ENCODE results near the gene PEX5L.

The PEX5L gene

GRCh38 chr3:179750720-179751328 lies 285.9 kb downstream of the PEX5L start:
- Mint-ChIP-seq H3K4me1 (no peaks in the 10 kb centered on the region), H3K9me3 (no peaks in the 10 kb centered on the region), H3K27me3 (no peaks in the 10 kb centered on the region), H3K36me3 (no peaks in the 10 kb centered on the region), H3K4me3 (no peak overlapping the region), H3K27ac (no peak overlapping the region)
- CTCF ChIA-PET, result interaction anchor here (0.7 to 1.3 kb wide), 3 partner anchors 13 to 178 kb away, joined by 3 to 6 read pairs (median 3); no protein-coding TSS in a partner anchor
- peak; percentile 29 for DNase-seq

- no peak overlapping the region for H3K27ac Mint-ChIP-seq
- DNase-seq, result no peak
- H3K4me3 Mint-ChIP-seq, result no peak overlapping the region
- H3K9me3 Mint-ChIP-seq, result no peaks in the 10 kb centered on the region
- H3K36me3 Mint-ChIP-seq, result peaks cover 11% of the 10 kb centered on the region
- CTCF ChIA-PET, result no interaction called here
- H3K4me1 Mint-ChIP-seq, result no peaks in the 10 kb centered on the region
- H3K27me3 Mint-ChIP-seq, result no peaks in the 10 kb centered on the region
Observed at GRCh38 chr3:179745716-179746115, 291.0 kb downstream of the PEX5L start.

GRCh38 chr3:179745079-179745478 lies 291.7 kb downstream of the PEX5L start:
- H3K27ac Mint-ChIP-seq, result no peak overlapping the region
- CTCF ChIA-PET, result no interaction called here
- H3K36me3 Mint-ChIP-seq, result peaks cover 11% of the 10 kb centered on the region
- no peaks in the 10 kb centered on the region for H3K9me3 Mint-ChIP-seq
- peaks cover 3% of the 10 kb centered on the region for H3K4me1 Mint-ChIP-seq
- H3K27me3 Mint-ChIP-seq, result no peaks in the 10 kb centered on the region
- no peak for DNase-seq
- H3K4me3 Mint-ChIP-seq, result no peak overlapping the region

All from activated naive CD4-positive, alpha-beta T cell treated with anti-CD3 and anti-CD28 coated beads, Interleukin-2, amount 10 ng/mL, durations not matched to agents 7 days and 5 days (primary cell).